T-helper 17 cell (primary cell): ENCODE data around the gene PI4KA. TPM values are rescaled to one million over a fixed set of nuclear protein-coding genes. Genes with fewer than 3 reads are reported as not detected.
"Not testable (repeated sequence)": the region's sequence is repeated elsewhere in the genome, so short reads cannot be mapped to it uniquely, and the experiment has no call there.

Experiments used
- ATAC-seq: fragments of 150-1000 bp; cut with Tn5 transposase; 2 replicates; pipeline ENCODE4 v1.10.0; 2021; ENCODE audit warnings: mild to moderate bottlenecking, moderate library complexity
- DNase-seq, 3 donors: peaks; one replicate each; pipeline versions ENCODE4 v3.0.0 to v3.0.0-alpha.2; 2020 to 2021
- H3K9me3 ChIP-seq: one replicate; pipeline ENCODE4 v1.7.0; 2013; ENCODE audit warnings: low read length, mild to moderate bottlenecking; ENCODE audit not compliant: control insufficient read depth, poor library complexity, severe bottlenecking
- H3K27ac Mint-ChIP-seq: one replicate; pipeline ENCODE4 v1.8.0; 2022; ENCODE audit warnings: mild to moderate bottlenecking, moderate library complexity, mixed read lengths
- H3K27me3 Mint-ChIP-seq: one replicate; pipeline ENCODE4 v1.8.0; 2022; ENCODE audit warnings: mixed read lengths
- H3K36me3 Mint-ChIP-seq: one replicate; pipeline ENCODE4 v1.8.0; 2022; ENCODE audit warnings: low read depth, mixed read lengths
- H3K4me1 Mint-ChIP-seq: one replicate; pipeline ENCODE4 v1.8.0; 2022; ENCODE audit warnings: mild to moderate bottlenecking, mixed read lengths
- H3K4me3 Mint-ChIP-seq: one replicate; pipeline ENCODE4 v1.8.0; 2022; ENCODE audit warnings: mild to moderate bottlenecking, moderate library complexity, mixed read lengths
- total RNA-seq, 4 donors: library from RNA in 2 of 4; stranded (reverse) in 2 of 4; gene quantifications; one replicate each; pipeline ENCODE4 v1.2.3 and lab custom pipeline; 2022 to 2026

Gene PI4KA
- total RNA-seq, 2 donors from 2014 or later = 159 to 160 TPM

GRCh38 chr22:20725987-20726558 lies 132.5 kb downstream of the PI4KA start:
- ATAC-seq (no peak), DNase-seq (no peak)
- no peaks in the 10 kb centered on the region for H3K9me3 ChIP-seq
- peaks cover 5% of the 10 kb centered on the region for H3K4me1 Mint-ChIP-seq
- peaks cover 3% of the 10 kb centered on the region for H3K36me3 Mint-ChIP-seq
- no peaks in the 10 kb centered on the region for H3K27me3 Mint-ChIP-seq
- H3K27ac Mint-ChIP-seq = peak overlapping the region; percentile 21
- no peak overlapping the region for H3K4me3 Mint-ChIP-seq

GRCh38 chr22:20724676-20725454 lies 133.7 kb downstream of the PI4KA start:
- Mint-ChIP-seq H3K27me3 (no peaks in the 10 kb centered on the region), H3K27ac (no peak overlapping the region), H3K4me3 (no peak overlapping the region), H3K36me3 (peaks cover 3% of the 10 kb centered on the region), H3K4me1 (peaks cover 5% of the 10 kb centered on the region)
- DNase-seq (no peak), ATAC-seq (no peak)
- H3K9me3 ChIP-seq = no peaks in the 10 kb centered on the region

- DNase-seq (no peak), ATAC-seq (no peak)
- Mint-ChIP-seq H3K36me3 (no peaks in the 10 kb centered on the region), H3K4me1 (peaks cover 5% of the 10 kb centered on the region), H3K27ac (peak overlapping the region; percentile 71), H3K4me3 (no peak overlapping the region), H3K27me3 (no peaks in the 10 kb centered on the region)
- H3K9me3 ChIP-seq = no peaks in the 10 kb centered on the region
Observed at GRCh38 chr22:20721409-20722218, 137.0 kb downstream of the PI4KA start.

- H3K36me3 Mint-ChIP-seq = no peaks in the 10 kb centered on the region
- no peaks in the 10 kb centered on the region for H3K9me3 ChIP-seq
- ATAC-seq (no peak), DNase-seq (no peak)
- no peaks in the 10 kb centered on the region for H3K27me3 Mint-ChIP-seq
- no peak overlapping the region for H3K4me3 Mint-ChIP-seq
- H3K4me1 Mint-ChIP-seq = peaks cover 5% of the 10 kb centered on the region
- H3K27ac Mint-ChIP-seq = peak overlapping the region; percentile 14
Observed at GRCh38 chr22:20720692-20721408, 137.8 kb downstream of the PI4KA start.

GRCh38 chr22:20718727-20719126 lies 139.9 kb downstream of the PI4KA start:
- DNase-seq, H3K36me3 Mint-ChIP-seq, H3K27me3 Mint-ChIP-seq, H3K9me3 ChIP-seq, H3K27ac Mint-ChIP-seq, ATAC-seq, H3K4me3 Mint-ChIP-seq, H3K4me1 Mint-ChIP-seq: not testable (repeated sequence)

- H3K27ac Mint-ChIP-seq, ATAC-seq, DNase-seq, H3K36me3 Mint-ChIP-seq, H3K27me3 Mint-ChIP-seq, H3K9me3 ChIP-seq, H3K4me1 Mint-ChIP-seq, H3K4me3 Mint-ChIP-seq: not testable (repeated sequence)
Observed at GRCh38 chr22:20717981-20718380, 140.6 kb downstream of the PI4KA start.

GRCh38 chr22:20717213-20717866 lies 141.3 kb downstream of the PI4KA start:
- not testable (repeated sequence) for ATAC-seq, H3K4me3 Mint-ChIP-seq, H3K36me3 Mint-ChIP-seq, DNase-seq, H3K9me3 ChIP-seq, H3K27ac Mint-ChIP-seq, H3K27me3 Mint-ChIP-seq, H3K4me1 Mint-ChIP-seq

GRCh38 chr22:20713116-20713515 lies 145.5 kb downstream of the PI4KA start:
- H3K36me3 Mint-ChIP-seq, DNase-seq, H3K4me3 Mint-ChIP-seq, H3K4me1 Mint-ChIP-seq, ATAC-seq, H3K27me3 Mint-ChIP-seq, H3K9me3 ChIP-seq, H3K27ac Mint-ChIP-seq: not testable (repeated sequence)

GRCh38 chr22:20709966-20710365 lies 148.6 kb downstream of the PI4KA start:
- not testable (repeated sequence) for H3K36me3 Mint-ChIP-seq, H3K4me1 Mint-ChIP-seq, H3K9me3 ChIP-seq, H3K4me3 Mint-ChIP-seq, H3K27ac Mint-ChIP-seq, ATAC-seq, DNase-seq, H3K27me3 Mint-ChIP-seq

GRCh38 chr22:20707549-20708118 lies 151.0 kb downstream of the PI4KA start:
- H3K4me1 Mint-ChIP-seq, H3K27me3 Mint-ChIP-seq, ATAC-seq, DNase-seq, H3K9me3 ChIP-seq, H3K27ac Mint-ChIP-seq, H3K4me3 Mint-ChIP-seq, H3K36me3 Mint-ChIP-seq: not testable (repeated sequence)

- peaks cover 10% of the 10 kb centered on the region for H3K4me1 Mint-ChIP-seq
- ATAC-seq, H3K27ac Mint-ChIP-seq, H3K27me3 Mint-ChIP-seq, H3K36me3 Mint-ChIP-seq, H3K9me3 ChIP-seq: not testable (repeated sequence)
- peak in 2 of 3 donors; percentile 21 to 25 for DNase-seq
- H3K4me3 Mint-ChIP-seq = peak overlapping the region; percentile 85
Observed at GRCh38 chr22:20703816-20704609, 154.6 kb downstream of the PI4KA start.

- ATAC-seq = peak; percentile 26
- DNase-seq = peak in 1 of 3 donors; percentile 62
- not testable (repeated sequence) for H3K9me3 ChIP-seq, H3K27me3 Mint-ChIP-seq, H3K27ac Mint-ChIP-seq, H3K36me3 Mint-ChIP-seq
- Mint-ChIP-seq H3K4me1 (peaks cover 10% of the 10 kb centered on the region), H3K4me3 (peak overlapping the region; percentile 97)
Observed at GRCh38 chr22:20703414-20703806, 155.2 kb downstream of the PI4KA start.
